Measurements from ENCODE around the gene MAST4.

GRCh38 chr5:67047616-67048015 lies 451.4 kb downstream of the MAST4 start:
- TF ChIP-seq RAD21 (IDR thresholded peaks at IDR 0.05; ENCODE audit: low read length), result no peak
- TF ChIP-seq CTCF (conservative IDR thresholded peaks at IDR 0.05; ENCODE audit: low read depth, low read length), result no peak
- TF ChIP-seq CEBPB (IDR thresholded peaks at IDR 0.05; ENCODE audit: low read depth, low read length), result no peak
- TF ChIP-seq MAFK (IDR thresholded peaks at IDR 0.05; ENCODE audit: low read depth, low read length), result no peak

All from IMR-90 (cell line).